H1 (cell line): ENCODE data around the gene SMG9. TPM values are rescaled to one million over a fixed set of nuclear protein-coding genes. Genes with fewer than 3 reads are reported as not detected.

Experiments used
- CTCF ChIA-PET: fragments of 300-600 bp; sonication (Branson Sonifier 250); formaldehyde crosslinking; loops from one replicate; lab custom pipeline; 2021; ENCODE audit not compliant: partially characterized antibody; lab: Charles Lee
- POLR2A ChIA-PET: fragments of 300-600 bp; sonication (Branson Sonifier 250); formaldehyde crosslinking; loops from one replicate; lab custom pipeline; 2021; ENCODE audit warnings: inconsistent platforms; ENCODE audit not compliant: partially characterized antibody; lab: Charles Lee
- DNase-seq, 2 experiments: peaks; one replicate each; pipeline versions ENCODE4 v3.0.0 to v3.0.0-alpha.2; 2010 to 2022; ENCODE audit warnings: low spot score in 2 of 2, low read depth in 1 of 2, mixed read lengths in 1 of 2
- FAIRE-seq: peaks from 2 replicates; lab custom pipeline; 2011; peaks lifted over from hg19 to GRCh38; lab: Jason Lieb, UNC
- H2AFZ ChIP-seq: 2 replicates; pipeline ENCODE4 v1.8.1; 2012; ENCODE audit warnings: low read length, inconsistent platforms
- H2AK5ac ChIP-seq: 2 replicates; pipeline ENCODE4 v1.6.1; 2013; ENCODE audit warnings: low read depth, low read length
- H2BK120ac ChIP-seq: replicated peaks from 2 replicates; pipeline ENCODE3; 2013; ENCODE audit warnings: low read depth, low read length, inconsistent platforms
- H2BK12ac ChIP-seq: 2 replicates; pipeline ENCODE4 v1.6.1; 2013; ENCODE audit warnings: low read depth, low read length
- H2BK15ac ChIP-seq: 2 replicates; pipeline ENCODE4 v1.6.1; 2013; ENCODE audit warnings: low read length
- H2BK20ac ChIP-seq: 2 replicates; pipeline ENCODE4 v1.6.1; 2013; ENCODE audit warnings: low read length
- H2BK5ac ChIP-seq: 2 replicates; pipeline ENCODE4 v1.6.1; 2013; ENCODE audit warnings: low read depth, low read length
- H3K14ac ChIP-seq: 2 replicates; pipeline ENCODE4 v1.6.1; 2013; ENCODE audit warnings: inconsistent platforms; ENCODE audit not compliant: insufficient read length
- H3K18ac ChIP-seq: 2 replicates; pipeline ENCODE4 v1.6.1; 2013; ENCODE audit warnings: low read length; ENCODE audit errors: extremely low read depth
- H3K23ac ChIP-seq: 2 replicates; pipeline ENCODE4 v1.6.1; 2013; ENCODE audit warnings: inconsistent platforms; ENCODE audit not compliant: insufficient read length
- H3K23me2 ChIP-seq: 2 replicates; pipeline ENCODE4 v1.6.1; 2013; ENCODE audit warnings: low read depth, low read length
- H3K27ac ChIP-seq: 2 replicates; pipeline ENCODE4 v1.6.1; 2011; ENCODE audit warnings: low read depth, low read length, inconsistent platforms
- H3K27me3 ChIP-seq, 4 experiments: replicated peaks in 1 of 4; 1 replicate in 1 of 4; 2 replicates in 3 of 4; pipeline versions ENCODE4 v1.6.1 to v1.8.1; 2011 to 2013; ENCODE audit warnings: low read length in 3 of 4, mild to moderate bottlenecking in 3 of 4, inconsistent platforms in 2 of 4, mixed read lengths in 2 of 4, moderate library complexity in 1 of 4; ENCODE audit not compliant: control insufficient read depth in 3 of 4, insufficient read depth in 3 of 4; ENCODE audit errors: extremely low read depth in 1 of 4
- H3K36me3 ChIP-seq, 4 experiments: 2 replicates each; pipeline versions ENCODE4 v1.6.1 to v1.8.1; 2011 to 2013; ENCODE audit warnings: mild to moderate bottlenecking in 4 of 4, low read length in 3 of 4, moderate library complexity in 2 of 4, control low read depth in 1 of 4, inconsistent platforms in 1 of 4; ENCODE audit not compliant: insufficient read depth in 4 of 4, control insufficient read depth in 2 of 4
- H3K4ac ChIP-seq: replicated peaks from 2 replicates; pipeline ENCODE3; 2013; ENCODE audit warnings: low read length, low read depth, mixed read lengths, inconsistent platforms; ENCODE audit not compliant: insufficient read length
- H3K4me1 ChIP-seq, 4 experiments: replicated peaks in 1 of 4; 1 replicate in 1 of 4; 2 replicates in 3 of 4; pipeline versions ENCODE4 v1.6.1 to v1.8.1; 2011 to 2013; ENCODE audit warnings: low read length in 3 of 4, inconsistent platforms in 2 of 4, mixed read lengths in 1 of 4; ENCODE audit not compliant: insufficient read depth in 4 of 4, control insufficient read depth in 3 of 4
- H3K4me2 ChIP-seq, 2 experiments: 2 replicates each; pipeline versions ENCODE4 v1.6.1 to v1.8.1; 2011 to 2013; ENCODE audit warnings: low read depth in 2 of 2, low read length in 2 of 2, control low read depth in 1 of 2, inconsistent platforms in 1 of 2, mild to moderate bottlenecking in 1 of 2; ENCODE audit not compliant: insufficient read depth in 1 of 2
- H3K4me3 ChIP-seq, 4 experiments: fragments of 200-600, 300-600 bp in 1 of 4; sonication (generic), shearing (Covaris generic), sonication (Bioruptor Twin) in 1 of 4; 2 replicates each; pipeline versions ENCODE4 v1.5.1 to v1.8.1; 2011 to 2016; ENCODE audit warnings: low read length in 4 of 4, low read depth in 3 of 4, control low read depth in 2 of 4, inconsistent platforms in 2 of 4, mild to moderate bottlenecking in 2 of 4, mixed read lengths in 1 of 4, moderate library complexity in 1 of 4; ENCODE audit not compliant: insufficient read depth in 2 of 4; ENCODE audit errors: extremely low read depth in 1 of 4
- H3K56ac ChIP-seq: replicated peaks from 2 replicates; pipeline ENCODE3; 2013; ENCODE audit warnings: low read depth, mild to moderate bottlenecking, mixed read lengths, low read length, inconsistent platforms; ENCODE audit not compliant: insufficient read length
- H3K79me1 ChIP-seq: 2 replicates; pipeline ENCODE4 v1.6.1; 2013; ENCODE audit warnings: low read depth, low read length, control low read depth
- H3K79me2 ChIP-seq, 2 experiments: 2 replicates each; pipeline versions ENCODE4 v1.6.1 to v1.8.1; 2012 to 2013; ENCODE audit warnings: low read length in 2 of 2, mild to moderate bottlenecking in 2 of 2, inconsistent platforms in 1 of 2; ENCODE audit not compliant: insufficient read depth in 2 of 2, control insufficient read depth in 1 of 2
- H3K9ac ChIP-seq, 4 experiments: replicated peaks in 1 of 4; 1 replicate in 1 of 4; 2 replicates in 3 of 4; pipeline versions ENCODE4 v1.6.1 to v1.8.1; 2011 to 2013; ENCODE audit warnings: low read depth in 3 of 4, low read length in 3 of 4, control low read depth in 2 of 4, mild to moderate bottlenecking in 2 of 4, moderate library complexity in 2 of 4, inconsistent platforms in 1 of 4; ENCODE audit errors: extremely low read depth in 1 of 4
- H3K9me3 ChIP-seq, 2 experiments: 2 replicates each; pipeline versions ENCODE4 v1.6.1 to v1.8.1; 2012 to 2013; ENCODE audit warnings: mild to moderate bottlenecking in 2 of 2, moderate library complexity in 2 of 2, control low read depth in 1 of 2, inconsistent platforms in 1 of 2, low read depth in 1 of 2, low read length in 1 of 2, mixed read lengths in 1 of 2; ENCODE audit not compliant: insufficient read depth in 2 of 2
- H4K20me1 ChIP-seq, 2 experiments: replicated peaks in 1 of 2; 2 replicates each; pipeline versions ENCODE3 to v1.8.1; 2011 to 2013; ENCODE audit warnings: inconsistent platforms in 2 of 2, low read length in 2 of 2, mild to moderate bottlenecking in 1 of 2; ENCODE audit not compliant: insufficient read depth in 2 of 2, control insufficient read depth in 1 of 2
- H4K5ac ChIP-seq: 2 replicates; pipeline ENCODE4 v1.6.1; 2013; ENCODE audit warnings: low read length, low read depth, mixed read lengths, inconsistent platforms; ENCODE audit not compliant: insufficient read length
- H4K8ac ChIP-seq: 2 replicates; pipeline ENCODE4 v1.8.0; 2013; ENCODE audit warnings: mild to moderate bottlenecking, moderate library complexity, low read length, inconsistent platforms; ENCODE audit not compliant: insufficient read depth; ENCODE audit errors: extremely low read depth
- H4K91ac ChIP-seq: replicated peaks from 2 replicates; pipeline ENCODE3; 2013; ENCODE audit warnings: low read length, mixed read lengths, inconsistent platforms; ENCODE audit not compliant: insufficient read length
- POU5F1 ChIP-seq: IDR thresholded peaks from 2 replicates; pipeline ENCODE4 v1.6.1; 2011; ENCODE audit warnings: low read depth, mild to moderate bottlenecking, low read length, moderate library complexity
- SIRT6 ChIP-seq: IDR thresholded peaks from one replicate; pipeline ENCODE4 v1.7.1; 2012; ENCODE audit warnings: low read length, inconsistent platforms
- WGBS, 2 experiments: shearing (Covaris generic) in 1 of 2; methylation state at CpG; one replicate each; pipeline versions ENCODE4 v1.1.6 to v1.1.7; 2013 to 2015; ENCODE audit warnings: low lambda C conversion rate in 2 of 2, mixed read lengths in 2 of 2, inconsistent platforms in 1 of 2, low coverage in 1 of 2, missing lambda C conversion rate in 1 of 2; ENCODE audit not compliant: insufficient replicate concordance in 2 of 2, insufficient coverage in 1 of 2, insufficient read length in 1 of 2; ENCODE audit errors: extremely low coverage in 1 of 2, missing lambda C conversion rate in 1 of 2; 5-methylcytosine and 5-hydroxymethylcytosine counted together
- polyA plus RNA-seq, 7 experiments: library from polyadenylated mRNA; depleted of rRNA in 3 of 7; stranded (reverse) in 5 of 7; unstranded in 2 of 7; fragments of >200 nt in 5 of 7; fragments of 200-250 nt in 2 of 7; gene quantifications; 1 replicate in 5 of 7; 2 replicates in 1 of 7; 4 replicates in 1 of 7; pipeline versions ENCODE4 v1.2.1 to v1.2.3, GENCODE V29; 2011 to 2013; ENCODE audit warnings: missing spikeins in 2 of 7, mixed read lengths in 2 of 7
- total RNA-seq: library from RNA; stranded (reverse); fragmentation: NEBNext Ultra II Directional; extraction: Animal tissue kit (Norgen Biotek cat#: 25700); gene quantifications from 2 replicates; pipeline ENCODE4 v1.2.1, GENCODE V29; 2021

SMG9 gene
- total and polyA plus RNA-seq, 2 of the 8 experiments (the other 6 are each of a cell fraction or from before 2014, with no cell fraction given), result 20.4 to 28.7 TPM

DNA sequence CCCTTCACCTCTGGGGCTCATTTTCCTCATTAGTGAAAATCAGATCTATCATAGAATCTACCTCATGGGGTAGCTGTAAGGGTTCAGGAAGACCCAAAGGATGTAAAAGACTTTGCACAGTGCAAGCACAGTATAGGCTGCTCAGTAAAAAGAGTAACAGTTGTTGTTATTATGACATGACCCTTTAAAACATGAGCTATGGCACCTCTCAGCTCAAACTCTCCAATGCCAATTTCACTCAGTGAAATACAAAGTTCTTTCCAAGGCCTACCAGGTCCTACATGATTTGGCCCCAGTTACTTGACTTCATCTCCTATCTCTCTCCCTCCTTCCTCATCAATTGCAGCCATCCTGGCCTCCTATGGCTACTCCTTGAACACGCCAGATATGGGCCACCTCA lies 4.9 kb downstream of the SMG9 start:
- Histone ChIP-seq H3K4me2 (no peak overlapping the region), H3K9ac (no peak overlapping the region), H2BK120ac (no peak overlapping the region), H3K9me3 (no peaks in the 10 kb centered on the region), H4K91ac (no peak overlapping the region), H2BK20ac (no peak overlapping the region), H3K79me1 (peaks cover 3% of the 10 kb centered on the region; the same call in 1 of the 2 replicates), H3K79me2 (peaks cover 0 to 13% of the 10 kb centered on the region in 2 experiments; a peak in 1 of 4 replicates), H3K23me2 (no peaks in the 10 kb centered on the region; the same call in 1 of the 2 replicates), H3K23ac (no peak overlapping the region)
- 90% methylated on average over 1 of the region's 1 CpG; no CpG with 5 or more reads in 1 of the 2 experiments for WGBS, 2 experiments
- no peak for TF ChIP-seq SIRT6
- no peak for TF ChIP-seq POU5F1
- TF ChIP-seq, all 59 proteins: peak for 0
- Histone ChIP-seq H4K5ac (no peak overlapping the region), H2BK5ac (no peak overlapping the region), H3K27ac (no peak overlapping the region), H3K27me3 (no peaks in the 10 kb centered on the region), H2BK15ac (no peak overlapping the region), H3K56ac (no peak overlapping the region), H2AK5ac (no peak overlapping the region), H3K18ac (no peak overlapping the region), H2BK12ac (no peak overlapping the region), H3K4me3 (no peak overlapping the region), H4K8ac (no peak overlapping the region), H3K4me1 (no peaks in the 10 kb centered on the region), H4K20me1 (no peaks in the 10 kb centered on the region), H3K4ac (no peak overlapping the region), H2AFZ (no peak overlapping the region), H3K14ac (no peak overlapping the region), H3K36me3 (peaks cover 18 to 35% (median 26%) of the 10 kb centered on the region in 4 experiments)
- DNase-seq, result no peak
- no peak for FAIRE-seq
- ChIA-PET POLR2A (interaction anchor here (1.0 kb wide), 1 partner anchor 18 kb away, joined by 3 read pairs; no protein-coding TSS in a partner anchor), CTCF (interaction anchor here (1.3 to 30.4 kb wide), 2 partner anchors 9 to 30 kb away, joined by 4 to 703 read pairs; partner anchors contain the start of gene KCNN4)
